SK-N-SH (cell line): ENCODE measurements around the gene AWAT2. TPM values are rescaled to one million over a fixed set of nuclear protein-coding genes. Genes with fewer than 3 reads are reported as not detected.

ENCODE experiments used
- CTCF ChIA-PET: fragments of 300-600, 350-600 bp; formaldehyde crosslinking; extraction: SDS; loops from one replicate; lab custom pipeline; 2021; lab: Yijun Ruan, JAX
- POLR2A ChIA-PET: fragments of 350-600 bp; sonication (Branson Sonifier 250); formaldehyde crosslinking; extraction: SDS; loops from one replicate; lab custom pipeline; 2020; ENCODE audit warnings: antibody characterized with exemption, inconsistent platforms; lab: Yijun Ruan, JAX
- DNase-seq: peaks from one replicate; pipeline ENCODE4 v3.0.0; 2012
- H2AFZ ChIP-seq: fragments of 200-600 bp; sonication (generic); 2 replicates; pipeline ENCODE4 v1.8.1; 2016; ENCODE audit warnings: antibody characterized with exemption, mild to moderate bottlenecking, low read depth
- H3F3A ChIP-seq: fragments of 200-600 bp; sonication (generic); replicated peaks from 2 replicates; pipeline ENCODE3; 2016; ENCODE audit warnings: antibody characterized with exemption, mild to moderate bottlenecking; ENCODE audit not compliant: insufficient read depth
- H3K27ac ChIP-seq, 2 experiments: fragments of 200-500 bp in 1 of 2; fragments of 200-600 bp in 1 of 2; sonication (Bioruptor generic) in 1 of 2; sonication (generic), shearing (Covaris generic) in 1 of 2; 2 replicates each; pipeline versions ENCODE4 v1.5.1 to v1.6.1; 2014 to 2016; ENCODE audit warnings: low read depth in 2 of 2, inconsistent platforms in 1 of 2, low read length in 1 of 2, mild to moderate bottlenecking in 1 of 2, mixed read lengths in 1 of 2
- H3K27me3 ChIP-seq: fragments of 200-600 bp; sonication (generic), shearing (Covaris generic); 2 replicates; pipeline ENCODE4 v1.6.1; 2016; ENCODE audit warnings: mixed run types; ENCODE audit not compliant: insufficient read depth
- H3K36me3 ChIP-seq, 2 experiments: fragments of 200-500 bp in 1 of 2; fragments of 200-600 bp in 1 of 2; sonication (Bioruptor generic) in 1 of 2; sonication (generic) in 1 of 2; replicated peaks in 1 of 2; 2 replicates each; pipeline versions ENCODE3 to v1.5.1; 2014 to 2016; ENCODE audit warnings: low read length in 1 of 2, mild to moderate bottlenecking in 1 of 2; ENCODE audit not compliant: insufficient read depth in 2 of 2, control insufficient read depth in 1 of 2
- H3K4me1 ChIP-seq, 2 experiments: fragments of 200-500 bp in 1 of 2; fragments of 200-600 bp in 1 of 2; sonication (Bioruptor generic) in 1 of 2; sonication (generic), shearing (Covaris generic) in 1 of 2; 2 replicates each; pipeline versions ENCODE4 v1.5.1 to v1.6.1; 2014 to 2016; ENCODE audit warnings: low read depth in 1 of 2, low read length in 1 of 2, mixed run types in 1 of 2; ENCODE audit not compliant: insufficient read depth in 2 of 2, control insufficient read depth in 1 of 2
- H3K4me2 ChIP-seq: fragments of 200-600 bp; sonication (generic), shearing (Covaris generic); 2 replicates; pipeline ENCODE4 v1.6.1; 2017; ENCODE audit warnings: mixed run types
- H3K4me3 ChIP-seq, 2 experiments: fragments of 200-500 bp in 1 of 2; fragments of 200-600 bp in 1 of 2; sonication (Bioruptor generic) in 1 of 2; sonication (generic), shearing (Covaris generic) in 1 of 2; 2 replicates each; pipeline versions ENCODE4 v1.5.1 to v1.8.1; 2014 to 2016; ENCODE audit warnings: low read depth in 2 of 2, inconsistent platforms in 1 of 2, low read length in 1 of 2, mild to moderate bottlenecking in 1 of 2, mixed read lengths in 1 of 2, moderate library complexity in 1 of 2
- H3K79me2 ChIP-seq: fragments of 200-600 bp; sonication (generic); 2 replicates; pipeline ENCODE4 v1.8.1; 2017; ENCODE audit warnings: mild to moderate bottlenecking; ENCODE audit not compliant: insufficient read depth
- H3K9ac ChIP-seq: fragments of 200-600 bp; sonication (generic); 2 replicates; pipeline ENCODE4 v1.6.1; 2017; ENCODE audit warnings: mixed run types
- H3K9me2 ChIP-seq: fragments of 200-600 bp; sonication (generic); 2 replicates; pipeline ENCODE4 v1.6.1; 2017; ENCODE audit warnings: mixed run types
- H3K9me3 ChIP-seq: fragments of 200-600 bp; sonication (generic); 2 replicates; pipeline ENCODE4 v1.6.1; 2017; ENCODE audit warnings: mixed run types, mild to moderate bottlenecking, moderate library complexity
- H4K20me1 ChIP-seq: fragments of 200-600 bp; sonication (generic); 2 replicates; pipeline ENCODE4 v1.6.1; 2017; ENCODE audit warnings: mild to moderate bottlenecking, mixed run types; ENCODE audit not compliant: insufficient read depth
- CHD2 ChIP-seq: fragments of 150-350 bp; IDR thresholded peaks from 2 replicates; pipeline ENCODE4 v1.6.1; 2018; ENCODE audit warnings: low read length; ENCODE audit not compliant: partially characterized antibody
- ELF1 ChIP-seq: IDR thresholded peaks from 2 replicates; pipeline ENCODE4 v1.4.0; 2012
- EP300 ChIP-seq, 2 experiments: IDR thresholded peaks; 2 replicates each; pipeline versions ENCODE4 v1.4.0 to v1.6.1; 2012; ENCODE audit warnings: borderline replicate concordance in 1 of 2, low read depth in 1 of 2, low read length in 1 of 2
- EZH2phosphoT487 ChIP-seq: fragments of 200-600 bp; sonication (generic); IDR thresholded peaks from 2 replicates; pipeline ENCODE4 v1.6.1; 2017; ENCODE audit warnings: low read depth, mixed run types, mild to moderate bottlenecking, antibody characterized with exemption, moderate library complexity, borderline replicate concordance
- FOSL2 ChIP-seq: IDR thresholded peaks from 2 replicates; pipeline ENCODE4 v1.4.0; 2012; ENCODE audit warnings: low read depth, mild to moderate bottlenecking, moderate library complexity, borderline replicate concordance
- FOXJ3 ChIP-seq: sonication (generic); formaldehyde crosslinking; IDR thresholded peaks from 2 replicates; pipeline ENCODE4 v1.5.1; 2020; ENCODE audit warnings: mild to moderate bottlenecking, missing genetic modification reagents
- FOXM1 ChIP-seq: IDR thresholded peaks from 2 replicates; pipeline ENCODE4 v1.4.0; 2012; ENCODE audit warnings: low read depth, mild to moderate bottlenecking
- GATA2 ChIP-seq: sonication (generic); formaldehyde crosslinking; IDR thresholded peaks from 2 replicates; pipeline ENCODE4 v1.5.0; 2020; ENCODE audit warnings: mild to moderate bottlenecking, missing genetic modification reagents
- PBX3 ChIP-seq: IDR thresholded peaks from 2 replicates; pipeline ENCODE4; 2012
- POLR2AphosphoS5 ChIP-seq: IDR thresholded peaks from 2 replicates; pipeline ENCODE4 v1.6.1; 2012; ENCODE audit warnings: low read depth, low read length
- RCOR1 ChIP-seq: fragments of 150-350 bp; IDR thresholded peaks from 2 replicates; pipeline ENCODE4 v1.6.1; 2017; ENCODE audit warnings: antibody characterized with exemption, low read length
- REST ChIP-seq: IDR thresholded peaks from 2 replicates; pipeline ENCODE4 v1.6.1; 2012; ENCODE audit warnings: mild to moderate bottlenecking, low read depth, low read length, moderate library complexity
- RFX5 ChIP-seq: IDR thresholded peaks from 2 replicates; pipeline ENCODE4 v1.6.1; 2012; ENCODE audit warnings: mild to moderate bottlenecking, improper control_type of control experiment, low read length
- RXRA ChIP-seq: IDR thresholded peaks from 2 replicates; pipeline ENCODE4 v1.4.0; 2012; ENCODE audit warnings: low read depth, mild to moderate bottlenecking, borderline replicate concordance
- SIN3A ChIP-seq: IDR thresholded peaks from 2 replicates; pipeline ENCODE4 v1.6.1; 2012; ENCODE audit warnings: low read depth, mild to moderate bottlenecking, low read length, moderate library complexity, borderline replicate concordance
- TCF12 ChIP-seq: IDR thresholded peaks from 2 replicates; pipeline ENCODE4 v1.4.0; 2012
- TEAD4 ChIP-seq: IDR thresholded peaks from 2 replicates; pipeline ENCODE4 v1.4.0; 2012; ENCODE audit warnings: mild to moderate bottlenecking, borderline replicate concordance; ENCODE audit not compliant: insufficient read depth
- USF1 ChIP-seq: IDR thresholded peaks from 2 replicates; pipeline ENCODE4 v1.4.0; 2012; ENCODE audit warnings: low read depth, borderline replicate concordance
- WGBS: methylation state at CpG from one replicate; pipeline ENCODE4 v1.1.6; 2017; ENCODE audit warnings: low lambda C conversion rate; 5-methylcytosine and 5-hydroxymethylcytosine counted together
- polyA plus RNA-seq, 3 experiments: library from polyadenylated mRNA; depleted of rRNA; stranded (reverse); fragments of >200 nt; gene quantifications; 2 replicates each; pipeline ENCODE4 v1.2.3, GENCODE V29; 2012

AWAT2 gene
- polyA plus RNA-seq, 1 of the 3 experiments (the other 2 are of a cell fraction): 0.13 TPM

GRCh38 chrX:70013466-70014381 is 36.0 kb downstream of the AWAT2 start:
- peaks cover 14% of the 10 kb centered on the region; the same call in 1 of the 2 replicates for H3K27me3 ChIP-seq
- H3K9ac ChIP-seq: no peak overlapping the region
- CTCF ChIA-PET: interaction anchor here (1.7 to 5.4 kb wide), 2 partner anchors 10 to 17 kb away, joined by 4 to 23 read pairs; no protein-coding TSS in a partner anchor
- no peak overlapping the region for H3K27ac ChIP-seq
- no peaks in the 10 kb centered on the region for H3K79me2 ChIP-seq
- H3K9me2 ChIP-seq: no peaks in the 10 kb centered on the region
- no peaks in the 10 kb centered on the region for H3K36me3 ChIP-seq
- no peak for DNase-seq
- H3K4me3 ChIP-seq: no peak overlapping the region
- H2AFZ ChIP-seq: no peak overlapping the region
- WGBS: 4% methylated on average over 4 of the region's 5 CpGs
- no peaks in the 10 kb centered on the region for H3K4me1 ChIP-seq
- no peaks in the 10 kb centered on the region for H3F3A ChIP-seq
- POLR2A ChIA-PET: no interaction called here
- H3K4me2 ChIP-seq: no peak overlapping the region
- no peaks in the 10 kb centered on the region for H4K20me1 ChIP-seq
- TF ChIP-seq POLR2AphosphoS5 (no peak), SIN3A (no peak), CHD2 (no peak), EP300 (IDR thresholded peaks at IDR 0.05; ENCODE audit: borderline replicate concordance in 1 of 2, low read depth in 1 of 2, low read length in 1 of 2) (no peak), FOXM1 (no peak), RFX5 (no peak), ELF1 (no peak)
- no peaks in the 10 kb centered on the region for H3K9me3 ChIP-seq

- Histone ChIP-seq H3F3A (no peaks in the 10 kb centered on the region), H2AFZ (no peak overlapping the region), H3K9me2 (no peaks in the 10 kb centered on the region), H3K4me2 (no peak overlapping the region), H3K4me1 (no peaks in the 10 kb centered on the region), H3K9ac (no peak overlapping the region), H4K20me1 (no peaks in the 10 kb centered on the region), H3K79me2 (no peaks in the 10 kb centered on the region), H3K36me3 (no peaks in the 10 kb centered on the region), H3K27me3 (peaks cover 14% of the 10 kb centered on the region; the same call in 1 of the 2 replicates), H3K4me3 (no peak overlapping the region), H3K27ac (no peak overlapping the region), H3K9me3 (no peaks in the 10 kb centered on the region)
- WGBS: 0% methylated on average over 4 of the region's 4 CpGs
- ChIA-PET POLR2A (no interaction called here), CTCF (interaction anchor here (0.7 to 5.4 kb wide), 4 partner anchors 8 to 20 kb away, joined by 3 to 23 read pairs (median 5); no protein-coding TSS in a partner anchor)
- no peak for TF ChIP-seq TEAD4
- no peak for TF ChIP-seq SIN3A
- TF ChIP-seq FOSL2: no peak
- no peak for TF ChIP-seq POLR2AphosphoS5
- no peak for TF ChIP-seq FOXJ3 (CRISPR knock-in tag)
- no peak for TF ChIP-seq TCF12
- TF ChIP-seq EZH2phosphoT487: no peak
- no peak for TF ChIP-seq RXRA
- TF ChIP-seq USF1: no peak
- no peak for TF ChIP-seq RCOR1
- TF ChIP-seq PBX3: no peak
- TF ChIP-seq ELF1: no peak
- no peak for TF ChIP-seq GATA2
- TF ChIP-seq REST: no peak
- DNase-seq: no peak
These were observed 37.0 kb downstream of the AWAT2 start for GRCh38 chrX:70012756-70013155.
